Neural crest cell (in vitro differentiated cells): Measurements from ENCODE around the gene ZC3HAV1. TPM values are rescaled to one million over a fixed set of nuclear protein-coding genes. Genes with fewer than 3 reads are reported as not detected.

Source experiments
- DNase-seq: peaks from one replicate; pipeline ENCODE4 v3.0.0; 2021; ENCODE audit warnings: low read depth, mixed read lengths, low spot score
- H3K27ac Mint-ChIP-seq: one replicate; pipeline ENCODE4 v1.8.0; 2021; ENCODE audit warnings: mild to moderate bottlenecking, mixed read lengths; ENCODE audit not compliant: unreplicated experiment
- H3K27me3 Mint-ChIP-seq: 2 replicates; pipeline ENCODE4 v1.8.0; 2021; ENCODE audit warnings: low read depth, mild to moderate bottlenecking, mixed read lengths
- H3K36me3 Mint-ChIP-seq: 2 replicates; pipeline ENCODE4 v1.8.0; 2021; ENCODE audit warnings: low read depth, mild to moderate bottlenecking, mixed read lengths
- H3K4me1 Mint-ChIP-seq: 2 replicates; pipeline ENCODE4 v1.8.0; 2021; ENCODE audit warnings: mixed read lengths
- H3K4me3 Mint-ChIP-seq: one replicate; pipeline ENCODE4 v1.8.0; 2021; ENCODE audit warnings: mild to moderate bottlenecking, mixed read lengths
- H3K9me3 Mint-ChIP-seq: 2 replicates; pipeline ENCODE4 v1.8.0; 2021; ENCODE audit warnings: mixed read lengths
- CTCF ChIP-seq: fragments of 200-600 bp; sonication (generic); conservative IDR thresholded peaks from 2 replicates; pipeline ENCODE4 v1.5.0; 2021; ENCODE audit warnings: antibody characterized with exemption, mild to moderate bottlenecking
- total RNA-seq: library from RNA; stranded (reverse); gene quantifications from 2 replicates; pipeline ENCODE4 v1.2.1, GENCODE V29; 2021

The ZC3HAV1 gene
- total RNA-seq, 1 donor from 2014 or later, result 19.6 TPM

- Mint-ChIP-seq H3K4me3 (no peak overlapping the region), H3K4me1 (no peaks in the 10 kb centered on the region), H3K27me3 (no peaks in the 10 kb centered on the region), H3K27ac (no peak overlapping the region), H3K9me3 (no peaks in the 10 kb centered on the region), H3K36me3 (no peaks in the 10 kb centered on the region)
- no peak for DNase-seq
- no peak for TF ChIP-seq CTCF
These were observed 110.1 kb downstream of the ZC3HAV1 start for GRCh38 chr7:138999414-138999813.

Other genes starting within 250 kb of the ZC3HAV1 start
- 33.2 and 34.8 TPM in 2 replicates for gene KIAA1549, start 128.3 kb downstream of the ZC3HAV1 start, total RNA-seq
- 0.16 and 0.44 TPM in 2 replicates for gene ZC3HAV1L, start 73.7 kb downstream of the ZC3HAV1 start, total RNA-seq
- gene UBN2, start 121.5 kb upstream of the ZC3HAV1 start, total RNA-seq, result 30.1 and 32.1 TPM in 2 replicates
- gene FMC1, start 231.6 kb upstream of the ZC3HAV1 start, total RNA-seq, result 18.3 and 24.8 TPM in 2 replicates